ENCODE data around the gene APP. TPM values are rescaled to one million over a fixed set of nuclear protein-coding genes. Genes with fewer than 3 reads are reported as not detected.

APP gene
- total RNA-seq, 1 donor from 2014 or later = 306 TPM

DNA sequence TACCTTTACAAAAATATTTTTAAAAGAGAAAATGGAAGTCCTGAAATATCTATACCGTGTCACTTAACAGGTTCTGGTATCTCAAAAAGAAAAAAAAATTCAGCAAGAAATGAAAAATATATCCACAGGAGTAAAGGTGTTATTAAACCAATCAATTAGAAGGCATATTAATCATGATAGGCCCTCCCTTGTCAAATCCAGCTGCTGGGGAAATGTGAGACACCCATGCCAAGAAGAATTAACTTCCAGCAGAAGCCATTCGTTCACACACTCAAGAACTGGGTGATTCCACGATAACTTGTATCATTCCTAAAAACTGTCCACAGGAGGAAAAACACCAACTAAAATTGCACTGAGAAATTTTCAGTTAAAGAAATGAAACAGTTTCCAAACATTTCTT, 57.6 kb downstream of the APP start:
- peaks cover 2% of the 10 kb centered on the region for H3K9me3 Mint-ChIP-seq
- H3K27ac ChIP-seq = no peak overlapping the region
- H3K79me2 ChIP-seq (ENCODE audit: low read depth) = peaks cover 100% of the 10 kb centered on the region
- TF ChIP-seq EZH2phosphoT487 (IDR thresholded peaks at IDR 0.05) (no peak), EZH2 (IDR thresholded peaks at IDR 0.05) (no peak)
- TF ChIP-seq, protein P1, sequence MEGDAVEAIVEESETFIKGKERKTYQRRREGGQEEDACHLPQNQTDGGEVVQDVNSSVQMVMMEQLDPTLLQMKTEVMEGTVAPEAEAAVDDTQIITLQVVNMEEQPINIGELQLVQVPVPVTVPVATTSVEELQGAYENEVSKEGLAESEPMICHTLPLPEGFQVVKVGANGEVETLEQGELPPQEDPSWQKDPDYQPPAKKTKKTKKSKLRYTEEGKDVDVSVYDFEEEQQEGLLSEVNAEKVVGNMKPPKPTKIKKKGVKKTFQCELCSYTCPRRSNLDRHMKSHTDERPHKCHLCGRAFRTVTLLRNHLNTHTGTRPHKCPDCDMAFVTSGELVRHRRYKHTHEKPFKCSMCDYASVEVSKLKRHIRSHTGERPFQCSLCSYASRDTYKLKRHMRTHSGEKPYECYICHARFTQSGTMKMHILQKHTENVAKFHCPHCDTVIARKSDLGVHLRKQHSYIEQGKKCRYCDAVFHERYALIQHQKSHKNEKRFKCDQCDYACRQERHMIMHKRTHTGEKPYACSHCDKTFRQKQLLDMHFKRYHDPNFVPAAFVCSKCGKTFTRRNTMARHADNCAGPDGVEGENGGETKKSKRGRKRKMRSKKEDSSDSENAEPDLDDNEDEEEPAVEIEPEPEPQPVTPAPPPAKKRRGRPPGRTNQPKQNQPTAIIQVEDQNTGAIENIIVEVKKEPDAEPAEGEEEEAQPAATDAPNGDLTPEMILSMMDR (IDR thresholded peaks at IDR 0.05) = no peak
- H3K36me3 Mint-ChIP-seq = peaks cover 36% of the 10 kb centered on the region
- H3K4me1 Mint-ChIP-seq = peaks cover 24% of the 10 kb centered on the region
- no peak for DNase-seq (ENCODE audit: low spot score)
- no peak overlapping the region for H3K4me3 ChIP-seq
- no peaks in the 10 kb centered on the region for H3K27me3 Mint-ChIP-seq (ENCODE audit: insufficient read depth, low read depth)
- no peak overlapping the region for H3K4me2 ChIP-seq
- H3F3A ChIP-seq (ENCODE audit: low read depth) = no peaks in the 10 kb centered on the region
- no peak overlapping the region for H3K4me3 Mint-ChIP-seq
- H3K9me3 ChIP-seq (ENCODE audit: low read depth) = no peaks in the 10 kb centered on the region
- peaks cover 8% of the 10 kb centered on the region for H3K36me3 ChIP-seq
- H3K27me3 ChIP-seq = no peaks in the 10 kb centered on the region
- H4K20me1 ChIP-seq (ENCODE audit: low read depth) = peaks cover 75% of the 10 kb centered on the region
- no peak overlapping the region for H3K9ac ChIP-seq
- no peak overlapping the region for H3K27ac Mint-ChIP-seq
- peaks cover 17% of the 10 kb centered on the region for H3K4me1 ChIP-seq
- H2AFZ ChIP-seq (replicated peaks) = no peak overlapping the region

DNA sequence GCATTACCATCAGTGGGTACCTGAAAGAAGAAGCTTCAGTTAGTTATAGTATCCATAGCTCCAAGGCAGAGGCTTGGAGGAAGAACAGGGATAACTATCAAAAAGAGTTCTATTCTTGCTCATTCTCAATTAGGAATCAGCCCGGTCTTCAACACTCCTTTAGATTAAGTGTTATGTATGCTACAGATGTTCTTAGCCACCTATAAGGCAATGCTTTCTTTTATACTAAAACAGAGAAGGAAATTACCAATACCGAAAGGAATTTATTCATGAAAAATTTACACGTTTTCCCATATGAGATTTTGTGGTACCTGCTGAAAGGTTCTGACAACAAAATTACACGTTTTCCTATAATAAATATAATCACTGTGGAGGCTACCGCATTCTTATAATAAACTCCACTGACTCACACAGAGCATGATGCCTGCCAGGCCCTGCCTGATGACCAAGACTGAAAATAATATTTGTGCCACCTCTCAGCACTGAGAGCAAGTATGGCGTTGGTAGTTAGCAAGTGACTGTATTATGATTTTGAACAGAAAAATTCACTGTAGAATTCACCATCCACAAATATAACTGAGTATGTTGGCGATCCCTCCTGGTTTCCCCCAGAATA, 58.3 kb downstream of the APP start:
- Histone ChIP-seq H3K4me1 (peaks cover 24% of the 10 kb centered on the region), H3K79me2 (ENCODE audit: low read depth) (peaks cover 100% of the 10 kb centered on the region), H3F3A (ENCODE audit: low read depth) (no peaks in the 10 kb centered on the region), H4K20me1 (ENCODE audit: low read depth) (peaks cover 75% of the 10 kb centered on the region), H3K9ac (no peak overlapping the region), H3K27me3 (no peaks in the 10 kb centered on the region), H3K4me3 (no peak overlapping the region), H3K27ac (no peak overlapping the region), H3K4me2 (no peak overlapping the region), H2AFZ (replicated peaks) (no peak overlapping the region), H3K9me3 (ENCODE audit: low read depth) (no peaks in the 10 kb centered on the region), H3K36me3 (peaks cover 8% of the 10 kb centered on the region)
- TF ChIP-seq, protein P1 (IDR thresholded peaks at IDR 0.05) = no peak
- TF ChIP-seq EZH2phosphoT487 (IDR thresholded peaks at IDR 0.05) (no peak), EZH2 (IDR thresholded peaks at IDR 0.05) (no peak)
- Mint-ChIP-seq H3K9me3 (peaks cover 2% of the 10 kb centered on the region), H3K27me3 (ENCODE audit: insufficient read depth, low read depth) (no peaks in the 10 kb centered on the region), H3K4me3 (no peak overlapping the region), H3K27ac (no peak overlapping the region), H3K36me3 (peaks cover 43% of the 10 kb centered on the region), H3K4me1 (peaks cover 29% of the 10 kb centered on the region)
- DNase-seq (ENCODE audit: low spot score) = no peak

DNA sequence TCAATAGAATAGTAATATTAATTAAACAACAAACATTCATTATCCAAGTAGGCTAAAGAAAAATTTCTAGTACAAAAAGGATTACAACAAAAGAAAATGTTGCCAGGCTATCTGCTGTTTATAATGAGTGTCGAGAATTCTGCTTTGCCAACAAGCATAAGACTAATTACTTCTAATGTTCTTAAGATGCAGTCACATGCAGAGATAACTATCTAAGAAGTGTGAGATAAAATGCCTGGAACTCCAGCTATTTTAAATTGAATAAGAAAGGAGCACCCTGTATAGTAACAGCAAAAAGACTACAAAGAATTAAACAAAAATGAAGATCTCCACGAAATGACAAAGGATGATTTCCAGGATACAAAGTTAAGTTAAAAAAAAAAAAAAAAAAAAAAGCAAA, 59.9 kb downstream of the APP start:
- H3K27me3 Mint-ChIP-seq (ENCODE audit: insufficient read depth, low read depth) = peaks cover 2% of the 10 kb centered on the region
- no peak overlapping the region for H3K4me3 ChIP-seq
- no peak overlapping the region for H3K4me2 ChIP-seq
- H3K27ac Mint-ChIP-seq = no peak overlapping the region
- no peak for DNase-seq (ENCODE audit: low spot score)
- H3K36me3 ChIP-seq = peaks cover 8% of the 10 kb centered on the region
- no peak overlapping the region for H2AFZ ChIP-seq (replicated peaks)
- H3K4me1 ChIP-seq = peaks cover 21% of the 10 kb centered on the region
- H3K9me3 ChIP-seq (ENCODE audit: low read depth) = no peaks in the 10 kb centered on the region
- H3F3A ChIP-seq (ENCODE audit: low read depth) = no peaks in the 10 kb centered on the region
- H3K27me3 ChIP-seq = no peaks in the 10 kb centered on the region
- TF ChIP-seq, protein P1 (IDR thresholded peaks at IDR 0.05) = no peak
- TF ChIP-seq EZH2phosphoT487 (IDR thresholded peaks at IDR 0.05) = no peak
- TF ChIP-seq EZH2 (IDR thresholded peaks at IDR 0.05) = no peak
- H3K4me3 Mint-ChIP-seq = no peak overlapping the region
- no peak overlapping the region for H3K27ac ChIP-seq
- H3K4me1 Mint-ChIP-seq = peaks cover 18% of the 10 kb centered on the region
- peaks cover 6% of the 10 kb centered on the region for H3K9me3 Mint-ChIP-seq
- H3K79me2 ChIP-seq (ENCODE audit: low read depth) = peaks cover 100% of the 10 kb centered on the region
- H4K20me1 ChIP-seq (ENCODE audit: low read depth) = peaks cover 73% of the 10 kb centered on the region
- peaks cover 57% of the 10 kb centered on the region for H3K36me3 Mint-ChIP-seq
- no peak overlapping the region for H3K9ac ChIP-seq

Data from neural progenitor cell (in vitro differentiated cells).